ENCODE results near the gene MVK.

DNA sequence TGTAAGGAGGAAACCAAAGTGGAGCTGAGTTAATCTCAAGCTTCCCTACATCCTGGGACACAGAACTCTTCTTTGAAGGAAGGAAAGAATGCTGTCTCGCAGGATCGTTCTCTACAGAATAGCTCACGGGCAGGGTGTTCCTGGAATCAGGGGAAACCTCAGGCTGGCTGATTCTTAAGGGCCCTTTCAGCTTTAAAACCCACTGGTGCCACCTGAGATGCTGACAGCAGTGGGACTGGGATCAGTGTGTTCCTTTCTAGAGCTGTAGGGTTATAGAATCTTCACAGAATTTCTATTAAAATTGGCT, 48.4 kb upstream of the MVK start:
- TF ChIP-seq POLR2A (IDR thresholded peaks at IDR 0.05; ENCODE audit: low read length) (no peak), GATA1 (IDR thresholded peaks at IDR 0.05; ENCODE audit: low read depth, low read length) (no peak)
